Fibroblast of peridontal ligament (primary cell): ENCODE measurements around the gene FCN1.

Experiments used
- DNase-seq: peaks from one replicate; pipeline ENCODE4 v3.0.0-alpha.2; 2010; ENCODE audit errors: extremely low read depth

The FCN1 gene

GRCh38 chr9:134913713-134914500 is 3.8 kb downstream of the FCN1 start:
- DNase-seq, result no peak

GRCh38 chr9:134913041-134913712 is 4.5 kb downstream of the FCN1 start:
- no peak for DNase-seq

- no peak for DNase-seq
These were observed 5.4 kb downstream of the FCN1 start for GRCh38 chr9:134912126-134912840.

- DNase-seq, result no peak
These were observed 7.9 kb downstream of the FCN1 start for GRCh38 chr9:134909511-134910481.

- no peak for DNase-seq
These were observed 9.0 kb downstream of the FCN1 start for GRCh38 chr9:134908524-134909309.

GRCh38 chr9:134902936-134903335 is 14.8 kb downstream of the FCN1 start:
- DNase-seq, result no peak

GRCh38 chr9:134899818-134900217 is 17.9 kb downstream of the FCN1 start:
- DNase-seq, result no peak

GRCh38 chr9:134899168-134899567 is 18.5 kb downstream of the FCN1 start:
- DNase-seq, result no peak

- no peak for DNase-seq
These were observed 19.4 kb downstream of the FCN1 start for GRCh38 chr9:134898319-134898718.

- no peak for DNase-seq
These were observed 20.0 kb downstream of the FCN1 start for GRCh38 chr9:134897584-134898170.

- no peak for DNase-seq
These were observed 20.7 kb downstream of the FCN1 start for GRCh38 chr9:134896834-134897583.

GRCh38 chr9:134895908-134896833 is 21.5 kb downstream of the FCN1 start:
- DNase-seq, result peak; percentile 59

- peak; percentile 3 for DNase-seq
These were observed 22.2 kb downstream of the FCN1 start for GRCh38 chr9:134895567-134895907.

- DNase-seq, result peak; percentile 16
These were observed 22.6 kb downstream of the FCN1 start for GRCh38 chr9:134895097-134895496.

GRCh38 chr9:134894136-134894860 is 23.4 kb downstream of the FCN1 start:
- no peak for DNase-seq

- no peak for DNase-seq
These were observed 24.8 kb downstream of the FCN1 start for GRCh38 chr9:134892820-134893420.

GRCh38 chr9:134892221-134892620 is 25.5 kb downstream of the FCN1 start:
- DNase-seq, result no peak
